ENCODE data around the gene PRKG1. TPM values are rescaled to one million over a fixed set of nuclear protein-coding genes. Genes with fewer than 3 reads are reported as not detected.

Gene PRKG1
- total and polyA plus RNA-seq, 2 of the 4 experiments (the other 2 are of a cell fraction), result 3.5 to 18.3 TPM

- Histone ChIP-seq H4K20me1 (ENCODE audit: insufficient read depth, low read length) (no peaks in the 10 kb centered on the region), H2BK120ac (ENCODE audit: low read depth, low read length) (no peak overlapping the region), H3K79me1 (ENCODE audit: low read depth in 1 of 2, low read length in 2 of 2) (no peaks in the 10 kb centered on the region), H4K5ac (ENCODE audit: low read depth, low read length) (no peak overlapping the region), H3K27me3 (ENCODE audit: control insufficient read depth, insufficient read depth, low read length) (no peaks in the 10 kb centered on the region), H3K9ac (ENCODE audit: low read depth, low read length) (no peak overlapping the region), H3K23ac (ENCODE audit: low read depth, low read length) (no peak overlapping the region), H3K4ac (ENCODE audit: low read depth, low read length) (no peak overlapping the region), H3K56ac (ENCODE audit: extremely low read depth, insufficient read depth, low read length) (no peak overlapping the region), H3K4me2 (ENCODE audit: low read depth, low read length) (no peak overlapping the region), H3K9me1 (ENCODE audit: insufficient read depth, low read length) (no peaks in the 10 kb centered on the region), H3K18ac (ENCODE audit: low read depth, low read length) (no peak overlapping the region), H3K4me1 (ENCODE audit: control insufficient read depth, insufficient read depth, low read length) (0 out of 2 replicates have a peak, but pooled peaks cover 2% of the 10 kb centered on the region), H4K91ac (ENCODE audit: insufficient read depth, low read depth, low read length) (no peak overlapping the region), H3K36me3 (ENCODE audit: control insufficient read depth, insufficient read depth, low read length) (no peaks in the 10 kb centered on the region), H2AFZ (replicated peaks; ENCODE audit: low read length, poor library complexity) (no peak overlapping the region), H2BK20ac (ENCODE audit: low read depth, low read length) (no peak overlapping the region), H2BK5ac (ENCODE audit: low read depth, low read length, poor library complexity, severe bottlenecking) (no peak overlapping the region), H2BK15ac (ENCODE audit: low read depth, low read length) (no peak overlapping the region), H2AK9ac (replicated peaks; ENCODE audit: low read depth, low read length, poor library complexity) (no peak overlapping the region), H3K14ac (replicated peaks; ENCODE audit: low read depth, low read length) (no peak overlapping the region), H2AK5ac (ENCODE audit: low read depth, low read length) (no peak overlapping the region), H4K8ac (ENCODE audit: low read depth in 2 of 2, low read length in 2 of 2) (no peak overlapping the region), H3K27ac (ENCODE audit: insufficient read depth, low read length) (no peak overlapping the region), H3K4me3 (ENCODE audit: insufficient read depth, low read depth, low read length) (no peak overlapping the region), H3K9me3 (ENCODE audit: control insufficient read depth, insufficient read depth, low read length) (no peaks in the 10 kb centered on the region)
- no TSS peak for BruUV-seq (replicated peaks)
- ATAC-seq (ENCODE audit: low read depth) (no peak), DNase-seq (no peak)
- dilution Hi-C loops (cut with HindIII; ENCODE audit: low sequenced_read_pairs, unreplicated experiment) (no loop called here), in situ Hi-C loops (cut with MboI; ENCODE audit: low sequenced_read_pairs) (no loop called here), intact Hi-C loops (cut with micrococcal nuclease) (no loop called here)
- ChIA-PET CTCF (no interaction called here), POLR2A (ENCODE audit: unreplicated experiment) (no interaction called here)
- no peak for TF ChIP-seq BHLHE40 (IDR thresholded peaks at IDR 0.05; ENCODE audit: low read depth, low read length)
- no peak for TF ChIP-seq RCOR1 (IDR thresholded peaks at IDR 0.05; ENCODE audit: insufficient replicate concordance, low read length)
- TF ChIP-seq NFE2L2 (IDR thresholded peaks at IDR 0.05; ENCODE audit: low read depth, low read length), result no peak
- TF ChIP-seq SMC3 (IDR thresholded peaks at IDR 0.05; ENCODE audit: low read depth, low read length), result no peak
- no peak for TF ChIP-seq ELK1 (IDR thresholded peaks at IDR 0.05; ENCODE audit: borderline replicate concordance, low read depth, low read length)
- TF ChIP-seq MAZ (IDR thresholded peaks at IDR 0.05; ENCODE audit: borderline replicate concordance, low read depth, low read length), result no peak
- TF ChIP-seq USF2 (IDR thresholded peaks at IDR 0.05; ENCODE audit: low read depth, low read length), result no peak
- TF ChIP-seq, protein P1, sequence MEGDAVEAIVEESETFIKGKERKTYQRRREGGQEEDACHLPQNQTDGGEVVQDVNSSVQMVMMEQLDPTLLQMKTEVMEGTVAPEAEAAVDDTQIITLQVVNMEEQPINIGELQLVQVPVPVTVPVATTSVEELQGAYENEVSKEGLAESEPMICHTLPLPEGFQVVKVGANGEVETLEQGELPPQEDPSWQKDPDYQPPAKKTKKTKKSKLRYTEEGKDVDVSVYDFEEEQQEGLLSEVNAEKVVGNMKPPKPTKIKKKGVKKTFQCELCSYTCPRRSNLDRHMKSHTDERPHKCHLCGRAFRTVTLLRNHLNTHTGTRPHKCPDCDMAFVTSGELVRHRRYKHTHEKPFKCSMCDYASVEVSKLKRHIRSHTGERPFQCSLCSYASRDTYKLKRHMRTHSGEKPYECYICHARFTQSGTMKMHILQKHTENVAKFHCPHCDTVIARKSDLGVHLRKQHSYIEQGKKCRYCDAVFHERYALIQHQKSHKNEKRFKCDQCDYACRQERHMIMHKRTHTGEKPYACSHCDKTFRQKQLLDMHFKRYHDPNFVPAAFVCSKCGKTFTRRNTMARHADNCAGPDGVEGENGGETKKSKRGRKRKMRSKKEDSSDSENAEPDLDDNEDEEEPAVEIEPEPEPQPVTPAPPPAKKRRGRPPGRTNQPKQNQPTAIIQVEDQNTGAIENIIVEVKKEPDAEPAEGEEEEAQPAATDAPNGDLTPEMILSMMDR (conservative IDR thresholded peaks at IDR 0.05; ENCODE audit: low read depth, low read length), result no peak
- no CpG with 5 or more reads among the region's 2 CpGs for WGBS, 2 experiments (ENCODE audit: extremely low coverage in 2 of 2, insufficient read length in 1 of 2)
These were observed 1210.2 kb downstream of the PRKG1 start for GRCh38 chr10:52284416-52285013.
